Measurements from ENCODE around the gene UBE4B.
"Not testable (repeated sequence)": the region's sequence is repeated elsewhere in the genome, so short reads cannot be mapped to it uniquely, and the experiment has no call there.

- TF ChIP-seq CTCF (IDR thresholded peaks at IDR 0.05; ENCODE audit: low read depth, low read length, missing input control); REST (IDR thresholded peaks at IDR 0.05); SP1 (IDR thresholded peaks at IDR 0.05): not testable (repeated sequence)
Observed at GRCh38 chr1:10021992-10022391, 10.8 kb upstream of the UBE4B start.
